COLO668 (cell line): ENCODE results near the gene GNLY.

Experiments
- DNase-seq: peaks from one replicate; lab custom pipeline; 2025; ENCODE audit not compliant: unreplicated experiment; lab: John Stamatoyannopoulos, UW

The GNLY gene

DNA sequence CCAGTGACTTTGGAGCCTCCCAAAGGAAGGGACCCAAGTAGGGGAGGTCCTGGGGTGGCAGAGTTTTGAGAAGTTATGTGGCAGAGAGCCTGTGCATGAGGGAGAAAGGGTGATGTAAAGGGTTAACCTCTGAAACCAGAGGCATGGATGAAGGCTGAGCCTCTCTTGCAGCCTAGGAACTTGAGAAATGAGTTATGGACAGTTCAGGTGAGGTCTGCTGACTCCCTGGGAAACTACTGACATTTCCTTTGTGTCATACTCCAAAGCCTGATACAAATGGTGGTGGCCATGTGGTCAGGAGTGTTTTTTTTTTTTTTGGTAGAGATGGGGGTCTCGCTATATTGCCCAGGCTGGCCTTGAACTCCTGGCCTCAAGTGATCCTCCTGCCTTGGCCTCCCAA lies 12.4 kb upstream of the GNLY start:
- DNase-seq = no peak

- DNase-seq = no peak
Observed at GRCh38 chr2:85682378-85682777, 11.8 kb upstream of the GNLY start.

DNA sequence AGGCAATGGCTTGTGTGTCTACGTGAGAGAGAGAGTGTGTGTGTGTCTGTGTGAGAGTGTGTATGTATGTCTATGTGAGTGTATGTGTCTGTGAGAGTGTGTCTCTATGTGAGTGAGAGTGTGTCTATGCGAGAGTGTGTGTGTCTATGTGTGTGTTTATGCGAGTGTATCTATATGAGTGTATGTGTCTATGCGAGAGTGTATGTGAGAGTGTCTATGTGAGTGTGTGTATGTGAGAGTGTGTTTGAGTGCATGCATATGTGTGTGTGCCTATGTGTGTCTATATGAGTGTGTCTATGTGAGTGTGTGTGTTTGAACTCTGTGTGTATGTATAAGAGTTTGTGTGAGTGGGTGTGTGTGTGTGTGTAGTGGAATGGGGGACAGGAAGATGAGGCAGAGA lies 9.8 kb upstream of the GNLY start:
- DNase-seq = no peak

DNA sequence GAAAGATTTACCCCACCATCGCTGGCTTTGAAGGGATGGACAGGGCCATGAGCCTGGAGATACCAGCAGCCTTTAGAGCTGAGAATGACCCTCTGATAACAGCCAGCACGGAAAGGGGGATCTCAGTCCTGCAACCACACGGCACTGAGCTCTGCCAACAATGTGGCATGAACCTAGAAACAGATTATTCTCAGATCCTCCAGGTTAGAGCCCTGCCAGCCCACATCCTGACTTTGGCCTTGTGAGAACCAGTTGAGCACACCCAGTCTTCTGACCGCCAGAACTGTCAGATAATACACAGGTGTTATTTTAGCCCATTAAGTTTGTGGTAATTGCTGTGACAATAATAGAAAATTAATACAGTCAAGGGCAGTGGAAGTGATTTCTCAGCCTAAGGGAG lies 9.4 kb upstream of the GNLY start:
- DNase-seq = no peak

GRCh38 chr2:85690932-85691331 lies 3.2 kb upstream of the GNLY start:
- no peak for DNase-seq

DNA sequence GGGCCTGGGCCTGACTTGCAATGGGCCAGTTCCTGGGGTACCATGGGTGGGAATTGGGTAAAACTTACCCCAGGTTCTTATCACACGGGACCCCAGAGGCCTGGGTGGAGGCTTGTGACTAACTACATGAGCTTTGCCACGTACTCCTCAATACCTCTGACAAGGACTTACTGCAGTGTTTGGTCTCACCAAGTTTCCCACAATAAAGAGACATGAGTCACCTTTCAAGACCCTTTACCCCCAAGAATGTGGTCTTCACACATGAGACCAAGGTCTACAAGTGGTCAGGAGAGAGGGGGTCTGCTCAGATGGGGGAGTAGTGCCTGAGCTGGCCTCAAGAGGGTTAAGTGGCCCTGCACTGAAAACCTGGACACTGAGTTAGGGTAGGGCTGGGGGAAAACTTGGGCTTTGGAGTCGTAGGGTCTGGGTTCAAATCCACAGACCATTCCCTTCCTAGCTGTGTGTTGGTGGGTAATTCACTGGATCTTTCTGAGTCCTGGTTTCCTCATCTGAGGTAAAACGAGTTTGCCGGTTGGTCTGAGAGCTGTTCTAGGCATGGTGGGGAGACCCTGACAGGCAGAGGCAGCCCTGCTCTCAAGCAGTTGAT lies 2.0 kb upstream of the GNLY start:
- no peak for DNase-seq

DNA sequence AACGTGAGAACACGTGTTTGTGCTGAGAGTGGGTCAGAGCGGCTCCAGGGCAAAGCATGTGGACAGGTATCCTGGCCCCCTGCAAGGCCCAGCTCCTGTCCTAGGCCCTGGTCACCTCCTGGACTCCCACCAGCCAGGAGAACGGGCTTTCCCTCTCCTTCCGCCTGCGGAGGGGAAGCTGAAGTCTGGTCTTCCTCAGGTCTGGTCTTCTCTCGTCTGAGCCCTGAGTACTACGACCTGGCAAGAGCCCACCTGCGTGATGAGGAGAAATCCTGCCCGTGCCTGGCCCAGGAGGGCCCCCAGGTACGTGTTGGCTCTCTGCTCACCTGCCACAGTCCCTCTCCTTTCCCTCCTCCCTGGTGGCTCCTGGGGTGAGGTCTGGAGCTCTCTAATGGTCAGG lies 963 bp downstream of the GNLY start:
- no peak for DNase-seq

DNA sequence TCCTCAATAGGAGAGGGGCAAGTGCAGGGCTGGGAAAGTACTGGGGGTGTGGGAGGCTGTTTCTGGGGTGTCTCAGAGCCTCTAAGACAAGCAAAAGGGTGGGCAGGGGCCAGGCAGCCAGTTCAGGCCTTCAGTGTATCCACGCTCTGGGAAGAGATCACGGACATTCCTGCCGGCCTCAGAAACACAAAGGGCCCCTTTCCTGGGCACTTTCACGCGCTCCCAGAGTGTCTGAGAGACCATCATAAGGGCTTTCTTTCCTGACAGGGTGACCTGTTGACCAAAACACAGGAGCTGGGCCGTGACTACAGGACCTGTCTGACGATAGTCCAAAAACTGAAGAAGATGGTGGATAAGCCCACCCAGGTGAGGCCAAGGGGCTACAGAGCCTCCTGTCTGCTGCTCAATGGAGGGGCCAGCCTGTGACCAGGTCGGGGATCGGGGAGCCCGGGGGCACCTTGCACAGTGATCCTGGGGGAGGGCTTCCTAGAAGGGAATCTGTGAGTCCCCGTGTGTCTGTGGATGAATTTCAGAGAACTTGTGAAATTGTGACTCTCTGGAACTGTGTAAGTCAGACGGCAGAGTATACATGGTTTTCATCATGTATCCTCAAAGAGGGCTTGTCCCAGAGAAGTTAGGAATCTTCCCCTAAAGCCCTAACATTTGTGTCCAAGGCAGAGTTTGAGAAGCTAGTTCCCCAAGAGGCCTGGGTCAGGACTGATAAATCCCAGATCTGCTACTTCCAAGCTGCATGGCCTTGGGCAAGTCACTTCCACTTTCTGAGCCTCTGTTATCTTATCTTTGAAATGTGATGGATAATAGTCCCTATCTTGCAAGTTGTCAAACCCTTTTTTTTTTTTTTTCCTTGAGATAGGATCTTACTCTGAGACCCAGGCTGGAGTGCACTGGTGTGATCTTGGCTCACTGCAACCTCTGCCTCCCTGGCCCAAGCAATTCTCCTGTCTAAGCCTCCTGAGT lies 1.8 kb downstream of the GNLY start:
- DNase-seq = no peak

DNA sequence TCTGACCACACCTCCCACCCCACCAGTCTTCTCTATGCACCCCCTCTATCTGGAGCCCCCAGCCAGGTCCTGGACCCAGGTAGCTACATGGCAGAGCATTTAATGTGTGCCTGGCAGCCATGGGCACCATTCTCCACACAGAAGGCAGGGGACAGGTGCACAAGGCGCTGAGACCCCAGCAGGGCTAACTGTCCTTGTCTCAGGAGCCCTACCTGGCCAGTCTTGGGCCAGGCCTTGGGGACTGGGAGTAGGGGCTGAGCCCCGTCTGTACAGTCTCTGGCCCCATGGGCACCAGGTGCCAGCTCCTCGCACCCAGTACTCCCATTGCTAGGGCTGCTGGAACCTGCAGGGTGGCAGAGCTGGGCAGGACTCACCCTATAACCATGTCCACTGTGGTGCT lies 2.9 kb downstream of the GNLY start:
- DNase-seq = no peak

GRCh38 chr2:85697716-85698115 lies 3.6 kb downstream of the GNLY start:
- no peak for DNase-seq

- no peak for DNase-seq
Observed at GRCh38 chr2:85698184-85698879, 4.2 kb downstream of the GNLY start.

GRCh38 chr2:85698880-85699254 lies 4.7 kb downstream of the GNLY start:
- no peak for DNase-seq

DNA sequence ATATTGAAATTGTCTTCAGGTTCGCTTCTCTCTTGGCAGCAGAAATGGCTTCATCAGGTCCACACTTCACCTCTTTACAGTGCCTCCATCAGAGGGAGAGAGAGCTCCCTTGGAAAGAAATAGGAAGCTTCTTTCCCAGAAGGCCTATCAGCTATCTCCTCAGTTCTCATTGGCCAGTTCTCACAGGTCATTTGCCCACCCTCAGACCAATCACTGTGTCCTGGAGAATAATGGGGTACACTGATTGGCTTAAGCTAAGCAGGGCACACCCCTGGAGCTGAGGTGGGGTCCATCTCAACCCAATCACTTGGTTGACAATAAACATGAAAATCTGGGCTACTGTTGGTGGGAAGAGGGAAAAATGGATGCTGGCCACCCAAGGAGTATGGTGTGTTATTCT lies 5.2 kb downstream of the GNLY start:
- DNase-seq = no peak

GRCh38 chr2:85702172-85702571 lies 8.0 kb downstream of the GNLY start:
- no peak for DNase-seq

GRCh38 chr2:85702800-85703199 lies 8.6 kb downstream of the GNLY start:
- DNase-seq = no peak

GRCh38 chr2:85703329-85703728 lies 9.2 kb downstream of the GNLY start:
- no peak for DNase-seq

DNA sequence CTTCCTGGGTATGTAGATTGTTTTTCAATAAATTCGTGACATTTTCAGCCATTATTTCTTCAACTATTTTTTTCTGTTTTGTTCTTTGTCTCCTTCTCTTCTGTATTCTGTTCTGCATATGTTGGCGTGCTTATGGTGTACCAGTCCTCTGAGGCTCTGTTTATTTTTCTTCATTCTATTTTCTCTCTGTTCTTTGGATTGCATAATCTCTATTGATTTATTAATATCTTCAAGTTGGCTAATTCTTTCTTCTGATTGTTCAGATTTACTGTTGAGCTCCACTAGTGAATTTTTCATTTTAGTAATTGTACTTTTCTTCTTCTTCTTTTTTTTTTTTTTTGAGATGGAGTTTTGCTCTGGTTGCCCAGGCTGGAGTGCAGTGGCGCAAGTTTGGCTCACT lies 9.9 kb downstream of the GNLY start:
- DNase-seq = no peak

DNA sequence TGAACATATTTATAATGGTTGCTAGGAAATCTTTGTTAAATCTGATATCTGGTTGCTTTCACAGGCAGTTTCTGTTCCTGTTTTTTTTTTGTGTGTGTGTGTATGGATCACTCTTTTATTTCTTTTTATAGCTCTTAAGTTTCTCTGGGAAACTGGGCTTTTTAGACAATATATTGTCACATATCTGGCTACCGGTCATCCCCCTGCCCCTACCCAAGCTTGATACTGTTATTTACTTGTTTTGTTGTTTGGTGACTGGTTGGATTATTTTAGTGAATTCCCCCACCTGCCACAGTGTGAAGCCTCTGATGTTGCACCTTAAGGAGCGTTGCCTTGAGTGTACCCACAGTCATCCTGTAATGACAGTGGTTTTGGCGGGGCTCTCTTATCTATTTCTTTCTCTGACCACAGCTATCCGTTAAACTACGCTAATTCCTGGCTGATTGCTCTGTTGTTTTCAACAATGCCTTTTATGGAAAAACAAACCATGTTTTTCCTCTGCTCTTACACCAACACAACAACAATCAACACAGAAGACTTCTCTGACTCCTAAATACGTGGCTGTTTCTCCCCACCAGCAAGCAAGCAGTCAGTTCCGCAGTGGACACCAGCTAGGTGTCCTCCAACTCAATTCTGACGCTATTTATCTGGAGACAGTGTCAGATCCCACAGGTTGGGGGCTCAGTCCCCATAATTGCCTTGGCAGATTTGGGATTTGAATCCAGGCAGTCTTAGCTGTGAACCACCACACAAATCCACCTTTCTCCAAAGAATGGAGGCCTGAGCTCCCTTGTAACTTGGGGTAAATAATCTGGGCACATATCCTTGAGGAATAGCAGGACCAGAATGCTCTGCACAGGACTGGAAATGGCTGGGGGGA lies 10.9 kb downstream of the GNLY start:
- DNase-seq = no peak

DNA sequence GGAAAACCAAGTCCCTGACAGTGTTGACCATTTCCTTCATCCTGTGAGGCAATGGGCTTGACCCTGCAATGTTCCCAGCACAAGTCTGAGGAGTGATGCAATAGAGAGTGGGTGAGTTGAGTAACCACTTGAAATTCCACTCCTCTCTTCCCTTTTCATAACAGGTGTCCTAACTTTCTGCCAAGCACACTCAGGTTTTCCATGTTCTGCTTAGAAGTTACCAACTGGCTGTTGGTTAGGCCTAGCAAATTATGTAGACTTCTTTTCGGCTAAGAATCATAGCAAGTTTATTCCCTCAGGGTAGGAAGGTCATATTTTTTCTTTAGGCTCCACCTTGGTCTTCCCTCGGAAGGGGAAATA lies 11.5 kb downstream of the GNLY start:
- DNase-seq = no peak

GRCh38 chr2:85706063-85706462 lies 11.9 kb downstream of the GNLY start:
- DNase-seq = no peak
